Right lobe of liver (tissue), 6 donors: ENCODE measurements around the gene FKBP5. TPM values are rescaled to one million over a fixed set of nuclear protein-coding genes. Genes with fewer than 3 reads are reported as not detected.
A peak's percentile ranks its signal among the peaks of the same experiment; 100 is the strongest.

Source experiments
- ATAC-seq, 4 donors: fragments of 200-7000 bp; cut with Tn5 transposase; one replicate each; pipeline ENCODE4 v1.9.1; 2020; ENCODE audit warnings: mild to moderate bottlenecking in 4 of 4, moderate library complexity in 4 of 4
- DNase-seq, 3 donors: peaks; one replicate each; pipeline ENCODE4 v3.0.0-alpha.2; 2020
- H3K27ac ChIP-seq, 3 donors: fragments of 200-600 bp; one replicate each; pipeline ENCODE4 v1.8.0; 2022
- H3K27me3 ChIP-seq, 2 donors: fragments of 200-600 bp; one replicate each; pipeline ENCODE4 v1.8.0; 2022
- H3K36me3 ChIP-seq, 4 donors: fragments of 200-600 bp; sonication (generic) in 1 of 4; one replicate each; pipeline versions ENCODE4 v1.5.1 to v1.8.0; 2017 to 2022; ENCODE audit warnings: control low read depth in 1 of 4
- H3K4me1 ChIP-seq, 4 donors: fragments of 200-600 bp; sonication (generic) in 1 of 4; one replicate each; pipeline versions ENCODE4 v1.5.1 to v1.8.0; 2017 to 2022; ENCODE audit warnings: control low read depth in 1 of 4
- H3K4me3 ChIP-seq, 3 donors: fragments of 200-600 bp; one replicate each; pipeline ENCODE4 v1.8.0; 2022
- H3K9me3 ChIP-seq, 4 donors: fragments of 200-600 bp; sonication (generic) in 1 of 4; one replicate each; pipeline versions ENCODE4 v1.5.1 to v1.8.0; 2017 to 2022; ENCODE audit warnings: control low read depth in 1 of 4
- CTCF ChIP-seq, 4 donors: fragments of 200-600 bp in 3 of 4; fragments of 450-650 bp in 1 of 4; IDR thresholded peaks; one replicate each; pipeline versions ENCODE4 v1.5.1 to v1.8.0; 2016 to 2022; ENCODE audit warnings: antibody characterized with exemption in 4 of 4, mild to moderate bottlenecking in 2 of 4
- POLR2A ChIP-seq: fragments of 450-650 bp; IDR thresholded peaks from one replicate; pipeline ENCODE4 v1.6.1; 2017; ENCODE audit warnings: antibody characterized with exemption, mild to moderate bottlenecking
- WGBS: methylation state at CpG from one replicate; pipeline ENCODE4 v1.1.6; 2018; ENCODE audit warnings: low coverage, low lambda C conversion rate; ENCODE audit not compliant: insufficient coverage; ENCODE audit errors: missing lambda C conversion rate; 5-methylcytosine and 5-hydroxymethylcytosine counted together
- intact Hi-C, 2 donors: fragments of 100-400 bp; cut with DNase I; formaldehyde crosslinking; loops; one replicate each; pipeline versions ENCODE4 v1.11.2 to v1.14.1; 2022
- long read RNA-seq: library from polyadenylated mRNA; unstranded; transcript quantifications from one replicate; pipeline ENCODE4 v2.0.0, GENCODE V29; 2019
- total RNA-seq, 6 experiments: library from RNA; depleted of rRNA in 2 of 6; stranded (reverse); fragments of >200 nt in 2 of 6; fragmentation: NEBNext Ultra II Directional in 3 of 6; extraction: Animal tissue kit (Norgen Biotek cat#: 25700) in 3 of 6; gene quantifications; one replicate each; pipeline versions ENCODE4 v1.1.0 to v1.2.4, GENCODE V29; 2016 to 2023
- donor health status: DM: no; HTN: yes; CAD: no.
- donor health status: DM: no; HTN: no; CAD: no.
- donor health status: DM: no; HTN: no; CAD: no.
- donor health status: DM: no; HTN: yes; CAD: no.
- donor health status: DM: no; HTN: yes; CAD: no.

The FKBP5 gene
- 100 to 1,000 TPM in 5 of 6 experiments, 10 to 100 TPM in 1; 36.1 to 387 (median 111) TPM for total RNA-seq
- long read RNA-seq, transcript FKBP5-201 (11 exons, 3,772 nt) = major isoform, 13 of 24 reads
- long read RNA-seq, partial matches to known transcripts = 3 of 24 reads
- long read RNA-seq, other reads (novel, unspliced or antisense) = 8 of 24 reads

DNA sequence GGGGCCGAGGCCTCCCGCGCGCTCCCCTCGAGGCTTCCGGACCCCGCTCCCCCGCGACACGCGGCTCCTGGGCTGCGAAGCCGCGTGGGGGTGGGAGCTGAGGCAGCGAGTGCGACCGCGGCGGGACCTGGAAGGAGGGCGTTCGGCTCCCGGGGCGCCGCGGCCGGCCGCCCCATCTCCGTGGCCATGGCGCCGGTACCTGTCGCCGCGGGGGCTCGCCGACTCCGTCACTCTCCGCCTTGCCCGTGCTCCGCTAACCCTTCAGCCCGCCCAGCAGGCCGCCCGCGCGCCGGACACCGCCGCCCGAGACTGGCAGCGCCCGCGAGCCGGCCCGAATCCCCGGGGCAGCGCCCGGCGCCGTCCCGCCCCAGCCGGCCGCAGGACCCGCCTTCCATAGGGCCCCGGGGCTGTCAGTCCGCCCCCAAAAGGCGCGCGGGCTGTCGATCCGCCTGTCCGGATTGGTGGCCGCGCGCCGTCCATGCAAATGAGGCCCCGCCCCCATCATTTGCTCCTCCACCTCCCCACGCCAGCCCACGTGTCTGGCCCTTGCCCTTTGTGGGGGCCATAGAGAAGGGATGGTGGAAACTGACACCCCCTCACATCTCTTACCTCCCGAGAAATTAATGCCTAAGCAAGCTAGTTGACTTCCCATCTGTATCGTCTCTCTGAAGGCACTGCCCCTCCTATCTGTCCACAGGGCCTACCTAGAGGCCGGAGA is at the start of gene FKBP5:
TSS of gene FKBP5 (minus strand) at position 311 of the 718 bp plus-strand sequence. CDS start 46,091 bp downstream, outside the sequence.
- peak; percentile 90 to 95 (median 91) for ATAC-seq
- Histone ChIP-seq H3K36me3 (peaks cover 0 to 7% (median 4%) of the 10 kb centered on the region in 4 donors), H3K27ac (peak within 1 kb of the TSS; percentile 81 to 96 (median 91)), H3K9me3 (no peaks in the 10 kb centered on the region), H3K27me3 (no peaks in the 10 kb centered on the region), H3K4me1 (peaks cover 0 to 36% (median 10%) of the 10 kb centered on the region in 4 donors), H3K4me3 (peak within 1 kb of the TSS; percentile 76 to 89 (median 84))
- peak; percentile 98 for DNase-seq
- no peak for TF ChIP-seq CTCF (IDR thresholded peaks at IDR 0.05)
- TF ChIP-seq POLR2A = peak; percentile 100
- 3% methylated on average over 20 of the region's 80 CpGs for WGBS
- intact Hi-C loops = no loop called here

- peak; percentile 82 to 92 (median 87) for TF ChIP-seq CTCF (IDR thresholded peaks at IDR 0.05)
- TF ChIP-seq POLR2A = no peak
- no peaks in the 10 kb centered on the region for H3K9me3 ChIP-seq
- H3K4me3 ChIP-seq = no peak overlapping the region
- peaks cover 6 to 37% (median 18%) of the 10 kb centered on the region in 4 donors for H3K4me1 ChIP-seq
- DNase-seq (peak in 1 of 3 donors; percentile 48), ATAC-seq (peak; percentile 66 to 78 (median 72))
- H3K27ac ChIP-seq = no peak overlapping the region
- no peaks in the 10 kb centered on the region for H3K27me3 ChIP-seq
- WGBS = 39% methylated on average over 11 of the region's 16 CpGs
- intact Hi-C loops = loop anchor here (5.0 to 10.0 kb wide), 3 partner anchors 153 to 215 kb away; no protein-coding TSS in a partner anchor
- H3K36me3 ChIP-seq = no peaks in the 10 kb centered on the region
Measured at GRCh38 chr6:35737413-35738211, 48.9 kb upstream of the FKBP5 start.

DNA sequence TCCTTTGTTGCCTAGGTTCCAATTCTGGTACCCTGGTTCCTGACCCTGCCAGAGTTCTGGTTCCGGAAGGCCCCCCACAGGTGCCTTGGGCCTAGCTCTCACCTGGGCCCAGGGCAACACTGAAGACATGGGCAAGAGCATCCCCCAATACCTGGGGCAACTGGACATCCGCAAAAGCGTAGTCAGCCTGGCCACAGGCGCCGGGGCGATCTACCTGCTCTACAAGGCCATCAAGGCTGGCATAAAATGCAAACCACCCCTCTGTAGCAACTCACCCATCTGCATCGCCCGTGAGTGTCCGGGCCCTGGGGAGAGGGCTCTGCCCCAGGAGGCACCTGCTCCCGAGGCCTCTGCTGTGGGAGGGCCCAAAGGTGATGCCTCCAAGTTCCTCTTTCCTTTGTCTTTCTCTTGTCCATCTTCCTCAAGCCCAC is 48.3 kb upstream of the FKBP5 start, which contains the start of gene ARMC12:
TSS of gene ARMC12 (plus strand) at position 51 of the 431 bp plus-strand sequence. CDS start at position 128, 77 bp downstream.
- Histone ChIP-seq H3K27ac (no peak within 1 kb of the TSS), H3K4me1 (peaks cover 6 to 41% (median 22%) of the 10 kb centered on the region in 4 donors), H3K27me3 (no peaks in the 10 kb centered on the region), H3K36me3 (no peaks in the 10 kb centered on the region), H3K9me3 (no peaks in the 10 kb centered on the region), H3K4me3 (no peak within 1 kb of the TSS)
- no peak for ATAC-seq
- DNase-seq = peak in 1 of 3 donors; percentile 54
- intact Hi-C loops = loop anchor here (5.0 to 10.0 kb wide), 3 partner anchors 152 to 215 kb away; no protein-coding TSS in a partner anchor
- WGBS = 100% methylated on average over 1 of the region's 10 CpGs
- TF ChIP-seq POLR2A (no peak), CTCF (IDR thresholded peaks at IDR 0.05) (no peak)

GRCh38 chr6:35736253-35736894 is 47.7 kb upstream of the FKBP5 start:
- peak; percentile 11 to 30 (median 16) for ATAC-seq
- intact Hi-C loops = loop anchor here (5.0 to 10.0 kb wide), 3 partner anchors 152 to 214 kb away; no protein-coding TSS in a partner anchor
- Histone ChIP-seq H3K4me3 (no peak overlapping the region), H3K27ac (no peak overlapping the region), H3K36me3 (no peaks in the 10 kb centered on the region), H3K4me1 (peaks cover 6 to 42% (median 22%) of the 10 kb centered on the region in 4 donors), H3K9me3 (no peaks in the 10 kb centered on the region), H3K27me3 (no peaks in the 10 kb centered on the region)
- TF ChIP-seq POLR2A = no peak
- peak; percentile 76 to 96 (median 90) for TF ChIP-seq CTCF (IDR thresholded peaks at IDR 0.05)
- DNase-seq = peak; percentile 62 to 78 (median 70)
- WGBS = 55% methylated on average over 7 of the region's 8 CpGs
